NCI-H524 treated with DMSO at 0.1 percent for 48 hours (cell line): ENCODE results near the gene ABO.
"Not testable (repeated sequence)": the region's sequence is repeated elsewhere in the genome, so short reads cannot be mapped to it uniquely, and the experiment has no call there.

Experiments
- DNase-seq: peaks from one replicate; lab custom pipeline; 2025; lab: John Stamatoyannopoulos, UW

The ABO gene

DNA sequence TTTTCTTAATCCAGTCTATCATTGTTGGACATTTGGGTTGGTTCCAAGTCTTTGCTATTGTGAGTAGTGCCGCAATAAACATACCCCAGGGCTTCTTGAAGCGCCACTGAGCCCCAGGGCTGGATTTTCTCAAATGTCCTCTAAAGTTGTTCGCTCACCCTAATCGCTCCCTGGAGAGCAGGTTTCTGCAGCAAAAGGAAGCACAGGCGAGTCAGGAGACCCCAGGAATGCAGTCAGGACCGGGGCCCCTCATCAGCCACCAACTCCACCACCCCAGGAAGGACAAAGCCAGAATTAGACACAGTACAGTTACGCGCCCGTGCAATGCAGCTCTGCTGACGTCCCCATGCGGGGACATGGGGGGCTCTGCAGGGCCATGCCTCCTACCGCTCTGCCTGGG is 50.2 kb downstream of the ABO start:
- DNase-seq = no peak

DNA sequence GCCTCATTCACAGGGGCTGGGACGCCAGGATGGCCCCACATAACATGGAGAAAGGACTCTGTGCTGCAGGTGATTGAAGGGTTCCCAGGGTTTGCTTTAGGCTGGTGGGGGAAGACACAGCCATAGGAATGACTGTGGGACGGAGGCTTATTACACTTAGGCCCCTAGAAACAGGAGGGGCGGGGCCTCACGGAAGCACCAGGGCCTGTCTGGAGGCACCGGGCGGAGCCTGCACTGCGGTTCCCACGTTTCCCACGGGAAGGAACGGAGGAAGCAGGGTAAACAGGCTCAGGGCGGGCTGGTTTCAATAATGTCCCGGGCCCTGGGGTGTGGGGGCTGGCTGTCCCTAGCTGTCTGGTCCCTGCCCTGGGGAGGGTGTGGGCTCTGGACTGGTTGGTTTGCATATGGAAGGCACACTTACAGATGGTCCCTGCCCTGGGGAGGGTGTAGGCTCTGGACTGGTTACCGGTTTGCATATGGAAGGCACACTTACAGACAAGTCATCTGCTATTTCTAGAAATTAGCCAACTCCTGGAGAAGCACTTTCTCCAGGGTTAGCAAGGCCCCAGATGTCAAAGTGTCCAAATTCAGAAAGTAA is 51.7 kb downstream of the ABO start:
- DNase-seq = not testable (repeated sequence)

DNA sequence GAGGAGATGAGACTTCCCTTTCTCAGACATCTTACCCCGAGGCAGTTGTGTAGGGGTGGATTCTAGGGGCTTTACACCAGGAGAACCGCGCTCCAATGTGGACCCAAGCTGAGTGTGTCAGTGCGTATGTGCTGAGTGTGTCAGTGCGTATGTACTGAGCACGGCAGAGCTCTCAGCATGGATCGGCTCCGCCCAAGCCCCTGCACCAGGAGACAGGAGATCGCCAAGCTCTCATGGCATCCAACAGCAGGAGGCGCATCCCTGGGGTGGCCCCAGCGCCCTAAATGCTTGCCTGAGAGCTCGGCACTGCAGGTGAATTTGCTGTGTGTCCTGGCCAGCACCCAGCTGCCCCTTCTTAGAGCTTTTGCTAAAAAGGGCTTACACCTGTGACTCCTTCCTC is 53.0 kb downstream of the ABO start:
- DNase-seq = not testable (repeated sequence)

DNA sequence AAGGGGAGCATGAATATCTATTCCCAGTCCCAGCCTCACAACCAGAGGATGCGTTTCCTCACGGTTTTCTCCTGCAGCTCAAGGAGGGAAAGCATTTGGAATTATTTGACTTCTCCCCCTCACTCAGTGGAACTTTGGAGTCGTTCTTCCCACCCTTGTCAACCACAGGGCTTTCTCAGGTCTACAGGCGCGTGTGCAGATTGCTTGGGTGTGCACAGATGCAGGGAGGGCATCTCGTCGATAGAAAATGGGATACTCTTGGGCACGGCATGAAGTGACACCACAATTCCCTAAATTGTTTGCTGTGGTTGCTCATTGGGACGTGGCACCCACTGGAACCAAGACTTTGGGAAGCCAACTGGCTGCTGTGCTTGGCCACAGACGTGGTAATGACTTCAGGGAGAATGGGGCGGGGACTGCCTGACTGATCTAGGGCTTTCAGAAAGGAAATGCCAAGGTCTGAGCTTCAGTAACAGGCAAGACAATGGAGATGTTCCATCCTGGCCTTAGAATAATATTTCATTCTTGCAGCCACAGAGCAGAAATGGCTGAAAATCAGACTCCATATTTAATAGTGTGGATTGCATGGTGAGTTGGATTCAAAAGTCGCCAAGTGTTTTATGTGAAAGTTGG is 53.7 kb downstream of the ABO start:
- DNase-seq = no peak

DNA sequence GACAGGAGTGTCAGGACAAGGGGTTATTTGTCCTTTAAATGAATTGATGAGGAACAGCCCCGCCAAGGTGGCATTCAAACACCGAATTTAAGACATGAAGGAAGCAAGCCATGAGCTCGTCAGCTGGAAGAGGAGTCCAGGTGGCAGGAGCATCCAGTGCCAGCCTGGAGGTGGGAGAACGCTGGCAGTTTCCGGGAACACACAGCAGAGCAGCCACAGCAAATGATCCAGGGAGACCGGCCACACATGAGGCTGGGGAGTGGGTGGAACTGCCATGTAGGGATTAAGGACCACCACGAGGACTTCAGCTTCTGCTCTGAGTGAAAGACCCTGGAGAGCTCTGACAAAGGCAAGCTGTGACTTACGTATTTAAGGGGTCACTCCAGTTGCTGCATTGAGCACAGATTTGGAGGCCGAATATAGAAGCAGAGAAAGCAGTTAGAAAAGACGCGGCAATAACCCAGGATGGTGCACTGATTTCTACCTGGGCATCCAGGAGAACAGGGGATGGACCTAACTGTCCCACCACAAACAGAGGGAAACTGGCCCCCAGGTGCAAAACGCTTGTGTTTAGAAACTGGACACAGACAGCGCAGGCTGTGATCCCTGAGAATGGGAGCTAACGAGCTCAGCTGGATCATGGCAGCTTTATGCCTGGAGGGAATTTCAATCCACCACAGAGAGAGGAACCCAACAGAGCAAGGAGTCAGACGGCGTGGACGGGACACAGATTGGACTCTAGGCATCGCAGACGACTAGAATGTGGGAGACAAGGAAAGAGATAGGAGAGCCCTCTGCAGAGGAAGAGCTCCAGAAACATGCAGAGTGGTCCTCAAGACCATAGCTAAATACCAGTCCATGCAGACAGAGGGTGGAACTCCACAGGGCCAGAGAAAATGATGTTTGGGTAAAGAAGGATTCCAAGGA is 56.7 kb downstream of the ABO start:
- DNase-seq = not testable (repeated sequence)

DNA sequence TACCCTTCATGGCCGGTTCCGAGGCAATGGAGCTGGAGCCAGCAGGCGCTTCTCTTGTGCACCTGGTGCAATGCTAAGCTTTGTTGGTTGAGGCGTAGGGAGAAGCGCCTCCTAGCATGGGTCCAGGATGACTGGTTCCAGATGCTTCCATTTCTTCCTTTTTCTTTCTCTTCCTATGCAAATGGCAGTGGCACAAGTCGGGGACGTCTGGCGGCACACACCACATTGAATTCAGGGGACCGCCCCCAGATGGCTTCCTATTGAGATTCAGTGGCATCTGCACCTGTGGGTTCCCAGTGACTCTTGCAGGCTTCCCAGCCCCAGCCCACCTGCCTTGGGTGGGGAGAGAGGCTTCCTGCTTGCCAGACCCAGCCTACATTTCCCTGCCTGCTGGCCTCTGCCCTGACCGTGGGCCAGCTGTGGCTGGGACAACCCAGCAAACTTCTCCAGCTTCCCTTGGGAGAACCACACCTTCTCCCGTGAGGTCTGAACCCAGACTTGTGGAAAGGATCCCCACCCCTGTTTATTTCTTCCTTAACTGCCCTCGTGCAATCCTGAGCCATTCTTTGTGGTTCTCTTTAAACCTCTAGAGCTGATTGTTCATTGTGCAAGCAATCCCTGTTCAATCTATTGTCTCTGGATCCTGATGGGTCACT is 57.5 kb downstream of the ABO start:
- DNase-seq = not testable (repeated sequence)

- DNase-seq = not testable (repeated sequence)
Measured at GRCh38 chr9:133214276-133214675, 60.7 kb downstream of the ABO start.

- no peak for DNase-seq
Measured at GRCh38 chr9:133210609-133211008, 64.4 kb downstream of the ABO start.

GRCh38 chr9:133210202-133210532 is 64.8 kb downstream of the ABO start:
- no peak for DNase-seq

DNA sequence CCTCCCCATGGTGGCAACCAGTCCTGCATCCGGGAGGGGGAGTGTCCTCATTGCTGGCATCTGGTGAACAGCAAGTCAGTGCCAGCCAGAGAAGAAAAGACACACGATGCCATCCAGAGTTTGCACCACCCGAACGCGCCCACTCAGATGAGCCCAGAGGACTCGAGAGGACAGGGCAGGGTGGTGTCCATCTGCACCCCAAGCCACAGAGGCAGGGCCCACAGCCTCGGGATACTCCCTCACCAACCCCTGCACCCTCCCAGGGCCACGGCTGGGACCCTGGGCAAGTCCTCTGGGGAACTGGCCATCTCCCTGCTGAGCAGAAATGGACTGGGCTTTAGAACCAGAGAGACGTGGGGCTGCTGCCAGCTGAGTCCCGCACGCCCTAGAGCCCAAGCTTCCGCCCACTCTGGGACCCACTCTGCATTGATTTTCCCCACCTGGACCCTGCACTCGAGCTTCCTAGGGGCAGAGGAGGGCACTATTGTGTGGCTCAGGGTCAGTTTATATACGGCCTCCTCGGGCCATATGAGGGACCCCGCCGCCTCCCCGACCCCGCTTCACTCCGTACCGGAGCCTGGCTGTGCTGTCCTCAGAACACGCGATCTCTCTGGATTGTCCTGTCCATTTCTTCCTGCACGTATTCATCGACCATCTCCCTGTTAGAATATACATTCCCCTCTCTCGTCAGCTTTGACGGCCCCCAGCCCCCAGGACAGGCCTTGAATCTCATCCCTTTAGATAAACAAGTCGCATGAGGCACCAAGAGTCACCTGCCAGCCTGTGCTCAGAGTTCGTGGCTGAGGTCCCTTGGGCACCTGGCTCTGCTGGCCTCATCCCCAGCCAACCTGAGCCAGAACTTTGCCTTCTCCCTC is 65.4 kb downstream of the ABO start:
- DNase-seq = not testable (repeated sequence)

DNA sequence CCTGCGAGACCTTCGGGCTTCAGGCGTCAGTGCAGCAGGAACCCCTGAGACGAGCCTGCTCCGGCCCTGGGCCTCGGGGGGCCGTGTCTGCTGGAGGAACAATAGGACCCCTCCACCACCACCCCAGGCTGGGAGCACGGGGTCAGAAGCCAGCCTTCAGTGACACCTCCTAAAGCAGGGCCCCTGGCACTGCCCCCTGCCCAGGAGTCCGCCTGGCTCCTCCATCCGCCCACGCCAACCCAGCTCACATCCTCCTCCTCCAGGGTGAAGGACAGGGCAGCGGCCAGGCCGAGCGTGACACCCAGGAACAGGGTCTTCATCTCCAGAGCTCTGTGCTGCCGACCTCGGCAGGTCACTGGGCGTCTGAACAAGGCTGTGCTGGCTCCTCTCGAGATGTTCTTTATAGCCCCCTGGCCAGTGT is 66.1 kb downstream of the ABO start, which contains the start of gene OBP2B:
Gene OBP2B (minus strand): TSS at position 371 of the 421 bp plus-strand sequence. CDS start 51 bp downstream, at position 320.
- not testable (repeated sequence) for DNase-seq

DNA sequence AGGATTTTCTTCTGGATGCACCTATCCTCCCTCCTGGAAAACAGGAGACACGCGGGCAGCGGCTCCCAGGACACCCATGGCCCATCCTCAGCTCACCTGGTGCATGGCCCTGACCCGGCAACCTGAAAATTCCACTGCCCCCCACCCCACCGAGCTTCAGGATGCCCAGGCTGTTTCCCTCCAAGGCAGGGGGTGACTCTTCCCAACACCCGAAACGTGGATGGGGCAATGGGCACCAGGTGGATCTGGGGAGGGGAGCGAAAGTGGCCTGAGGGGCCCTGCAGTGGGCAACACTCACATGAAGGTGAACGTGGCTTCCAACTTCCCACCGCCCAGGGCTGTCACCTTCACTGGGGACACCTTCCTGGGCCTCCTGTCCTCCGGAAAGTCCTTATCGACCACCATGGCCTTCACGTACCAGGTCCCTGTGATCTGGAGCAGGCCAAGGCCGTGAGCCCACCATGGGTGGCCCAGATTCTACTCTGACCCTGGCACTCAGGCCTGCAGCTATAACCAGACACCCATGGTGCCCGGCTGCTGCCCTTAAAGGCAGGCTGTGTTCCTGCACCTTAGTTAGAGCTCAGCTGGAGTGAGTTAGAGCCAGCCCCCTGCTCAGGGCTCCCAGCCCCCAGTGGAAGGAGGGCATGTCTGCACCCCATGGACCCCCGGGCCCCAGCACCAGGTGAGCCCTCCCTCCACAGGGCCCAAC is 66.7 kb downstream of the ABO start:
- DNase-seq = not testable (repeated sequence)

GRCh38 chr9:133207540-133208170 is 67.3 kb downstream of the ABO start:
- no peak for DNase-seq

- no peak for DNase-seq
Measured at GRCh38 chr9:133207021-133207531, 67.9 kb downstream of the ABO start.

DNA sequence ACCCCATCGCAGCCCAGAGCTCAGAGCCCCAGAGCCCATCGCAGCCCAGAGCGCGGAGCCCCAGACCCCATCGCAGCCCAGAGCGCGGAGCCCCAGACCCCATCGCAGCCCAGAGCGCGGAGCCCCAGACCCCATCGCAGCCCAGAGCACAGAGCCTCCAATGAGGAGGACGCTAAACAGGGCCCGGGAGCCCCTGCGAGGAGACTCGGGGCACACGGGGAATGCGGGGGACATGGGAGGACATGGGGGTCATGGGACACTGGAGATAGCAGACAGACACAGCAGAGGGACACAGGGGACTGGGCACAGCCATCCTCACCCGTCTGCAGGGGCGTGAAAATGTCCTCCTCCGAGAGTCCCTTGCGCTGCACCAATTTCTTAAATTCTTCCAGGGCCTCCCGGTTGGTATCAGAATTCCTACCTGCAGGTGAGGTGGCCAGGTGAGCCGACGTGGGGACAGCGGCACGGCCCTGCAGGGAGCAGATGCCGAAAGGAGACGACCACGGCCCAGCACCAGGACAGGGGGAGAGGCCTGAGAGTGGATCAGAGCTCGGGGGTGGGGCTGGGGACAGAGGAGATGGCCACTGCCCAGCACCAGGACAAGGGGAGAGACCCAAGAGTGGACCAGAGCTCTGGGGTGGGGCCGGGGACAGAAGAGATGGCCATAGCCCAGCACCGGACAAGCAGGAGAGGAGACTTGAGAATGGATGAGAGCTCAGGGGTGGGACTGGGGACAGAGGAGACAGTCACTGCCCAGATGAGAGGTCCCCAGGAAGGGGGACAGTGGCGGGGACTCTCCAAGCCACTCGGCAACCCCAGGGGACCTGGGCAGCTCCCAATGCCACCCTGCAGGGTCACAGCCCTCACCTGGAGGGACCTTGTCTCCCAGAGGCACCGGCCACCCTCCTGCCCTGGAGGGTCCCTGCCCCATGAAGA is 68.7 kb downstream of the ABO start:
- DNase-seq = no peak

DNA sequence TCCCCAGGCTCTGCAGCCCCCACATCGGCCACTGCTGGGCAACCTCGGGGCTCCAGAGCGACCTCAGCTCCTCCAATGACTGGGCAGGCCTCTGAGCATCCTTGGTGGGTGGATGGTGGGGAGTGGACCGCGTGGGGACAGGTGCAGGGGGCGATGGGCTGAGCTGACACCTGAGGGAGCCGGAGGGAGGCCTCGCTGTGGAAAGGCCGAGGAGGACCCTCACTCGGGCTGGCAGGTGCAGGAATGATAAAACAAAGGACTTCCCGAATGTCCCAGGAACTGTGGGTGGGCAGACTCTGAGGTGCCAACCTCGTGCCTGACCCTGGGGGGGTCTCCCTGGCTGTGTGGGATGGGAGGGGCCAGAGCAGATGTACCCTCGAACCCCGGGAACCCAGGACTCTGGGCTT is 69.5 kb downstream of the ABO start:
- DNase-seq = not testable (repeated sequence)
